T-helper 1 cell treated with Interleukin-12 subunit alpha and Interleukin-12 subunit beta and Interleukin-4 antibody, amounts not matched to agents 30 ng/mL and 1 ng/mL, for 36 hours (primary cell): Measurements from ENCODE around the gene ITPKB. TPM values are rescaled to one million over a fixed set of nuclear protein-coding genes. Genes with fewer than 3 reads are reported as not detected.

Experiments used
- intact Hi-C: fragments of 100-400 bp; cut with micrococcal nuclease; formaldehyde crosslinking; loops from one replicate; pipeline ENCODE4 v1.15.1; 2024
- total RNA-seq: library from RNA; stranded (reverse); gene quantifications from 2 replicates; pipeline ENCODE4 v1.2.3, GENCODE V29; 2022

ITPKB gene
- total RNA-seq, 1 donor from 2014 or later, result 45.3 TPM

GRCh38 chr1:226674892-226675714 is 64.0 kb downstream of the ITPKB start:
- intact Hi-C loops, result loop anchor here (1.0 to 10.0 kb wide), 10 partner anchors 12 to 1732 kb away; partner anchors contain the start of genes ARF1, ITPKB, JMJD4 and LIN9

GRCh38 chr1:226672339-226672762 is 66.7 kb downstream of the ITPKB start:
- intact Hi-C loops, result loop anchor here (10.0 kb wide), 2 partner anchors 368 to 1062 kb away; partner anchors contain the start of genes JMJD4, LIN9 and SNAP47

GRCh38 chr1:226671277-226671676 is 67.8 kb downstream of the ITPKB start:
- intact Hi-C loops, result loop anchor here (10.0 kb wide), 2 partner anchors 366 to 1064 kb away; partner anchors contain the start of genes JMJD4, LIN9 and SNAP47

GRCh38 chr1:226670073-226670472 is 69.0 kb downstream of the ITPKB start:
- intact Hi-C loops, result loop anchor here (10.0 kb wide), 2 partner anchors 365 to 1065 kb away; partner anchors contain the start of genes JMJD4, LIN9 and SNAP47

- intact Hi-C loops, result no loop called here
These were observed 70.9 kb downstream of the ITPKB start for GRCh38 chr1:226668173-226668560.

GRCh38 chr1:226666692-226667091 is 72.4 kb downstream of the ITPKB start:
- intact Hi-C loops, result no loop called here

GRCh38 chr1:226666164-226666506 is 72.9 kb downstream of the ITPKB start:
- intact Hi-C loops, result no loop called here

- intact Hi-C loops, result no loop called here
These were observed 73.4 kb downstream of the ITPKB start for GRCh38 chr1:226665505-226666163.

- intact Hi-C loops, result no loop called here
These were observed 74.5 kb downstream of the ITPKB start for GRCh38 chr1:226664413-226665101.

GRCh38 chr1:226663327-226663704 is 75.8 kb downstream of the ITPKB start:
- intact Hi-C loops, result loop anchor here (1.0 kb wide), 10 partner anchors 10 to 1218 kb away; partner anchors contain the start of gene ITPKB

- intact Hi-C loops, result loop anchor here (1.0 kb wide), 10 partner anchors 9 to 1217 kb away; partner anchors contain the start of gene ITPKB
These were observed 76.3 kb downstream of the ITPKB start for GRCh38 chr1:226662642-226663326.

- intact Hi-C loops, result no loop called here
These were observed 77.1 kb downstream of the ITPKB start for GRCh38 chr1:226661965-226662364.

- intact Hi-C loops, result no loop called here
These were observed 77.8 kb downstream of the ITPKB start for GRCh38 chr1:226661271-226661670.

- intact Hi-C loops, result no loop called here
These were observed 78.5 kb downstream of the ITPKB start for GRCh38 chr1:226660410-226661182.

GRCh38 chr1:226659641-226660040 is 79.4 kb downstream of the ITPKB start:
- intact Hi-C loops, result no loop called here

- intact Hi-C loops, result no loop called here
These were observed 79.9 kb downstream of the ITPKB start for GRCh38 chr1:226659136-226659535.

GRCh38 chr1:226658546-226659125 is 80.4 kb downstream of the ITPKB start:
- intact Hi-C loops, result no loop called here

GRCh38 chr1:226657895-226658545 is 81.1 kb downstream of the ITPKB start:
- intact Hi-C loops, result no loop called here

- intact Hi-C loops, result no loop called here
These were observed 82.3 kb downstream of the ITPKB start for GRCh38 chr1:226656601-226657277.
